HG03280 (cell line): ENCODE data around the gene USP40.

ENCODE experiments used
- ATAC-seq: cut with Tn5 transposase; IDR thresholded peaks from one replicate; pipeline ENCODE4 v1.9.1; 2021; ENCODE audit warnings: mild to moderate bottlenecking, moderate library complexity; ENCODE audit not compliant: unreplicated experiment

The USP40 gene

DNA sequence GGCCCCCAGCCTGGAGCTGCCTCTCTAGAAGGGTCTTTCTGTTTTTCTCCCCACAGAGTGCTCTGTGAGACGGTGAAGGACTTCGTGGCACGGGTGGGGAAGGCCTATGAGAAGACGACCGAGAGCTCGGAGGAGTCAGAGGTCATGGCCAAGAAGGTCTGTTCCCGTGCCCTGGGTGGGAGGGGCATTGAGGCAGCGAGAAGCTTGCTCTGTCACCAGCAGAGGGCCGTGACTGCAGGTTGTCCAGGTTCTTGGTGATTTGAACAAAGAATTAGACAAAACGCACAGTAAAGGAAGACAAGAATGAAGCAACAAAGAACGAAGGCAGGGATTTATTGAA is 118.4 kb downstream of the USP40 start:
- ATAC-seq, result no peak

DNA sequence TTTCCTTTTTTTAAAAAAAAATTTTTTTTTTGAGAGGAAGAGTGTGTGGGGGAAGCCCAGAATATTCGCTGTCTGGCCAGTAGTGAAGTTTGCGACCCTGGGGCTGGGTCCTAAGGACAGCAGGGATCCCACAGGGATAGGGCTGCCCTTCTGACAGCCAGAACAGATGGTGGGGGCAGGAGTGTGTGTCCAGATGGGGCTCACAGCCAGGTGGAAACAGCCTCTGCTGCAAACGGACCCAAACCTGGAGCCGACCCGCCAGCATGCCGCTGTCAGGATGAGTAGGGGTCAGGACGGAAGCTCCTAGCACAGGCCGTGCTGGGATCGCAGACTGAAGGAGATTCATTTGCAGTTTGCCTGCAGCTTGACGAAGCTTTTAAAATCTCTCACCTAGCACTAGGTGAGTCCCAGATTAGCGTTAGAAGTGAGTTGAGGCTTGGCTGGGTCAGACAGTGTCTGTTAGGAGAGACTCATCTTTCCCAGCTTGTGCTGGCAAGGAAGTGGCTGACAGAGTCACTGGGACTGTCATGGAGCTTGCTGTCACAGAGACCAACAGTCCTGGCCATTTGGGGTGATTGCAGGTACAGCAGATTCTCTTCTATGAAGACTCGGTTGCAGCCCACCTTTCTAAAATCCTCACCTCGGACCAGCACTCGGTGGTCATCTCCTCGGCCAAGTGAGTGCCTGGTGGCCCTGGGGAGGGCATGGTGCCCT is 118.9 kb downstream of the USP40 start:
- no peak for ATAC-seq

DNA sequence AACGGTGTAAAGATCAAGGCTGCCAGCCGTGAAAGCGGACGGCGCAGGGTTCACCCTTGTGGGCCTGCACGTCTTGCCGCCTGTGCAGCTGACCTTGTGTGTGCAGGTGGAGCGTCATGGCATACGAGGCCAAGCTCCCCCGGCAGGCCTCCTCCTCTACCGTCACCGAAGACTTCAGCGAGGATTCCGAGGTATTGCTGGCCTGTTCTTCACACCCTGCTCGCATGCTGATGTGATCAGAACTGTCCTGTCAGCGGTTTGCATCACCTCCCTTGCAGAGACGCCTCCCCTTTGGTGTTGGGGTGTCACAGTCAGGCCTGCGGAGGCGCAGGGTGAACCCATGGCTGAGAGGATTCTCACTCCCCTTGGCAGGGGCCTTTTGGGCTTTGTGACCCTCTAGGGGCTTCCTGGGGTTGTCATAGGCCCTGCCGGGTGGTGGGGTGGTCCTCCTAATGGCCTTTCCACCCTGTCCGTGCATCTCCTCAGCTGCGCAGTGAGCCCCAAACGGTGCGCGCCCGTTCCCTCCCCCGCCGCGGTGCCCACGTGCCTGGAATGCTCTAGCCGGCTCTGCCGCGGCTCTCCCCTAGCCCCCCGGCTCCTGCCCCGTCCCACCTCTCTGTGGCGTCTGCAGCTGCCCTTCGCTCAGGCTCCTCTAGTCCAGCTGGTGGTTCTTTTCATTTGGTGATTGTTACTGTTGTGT is 119.8 kb downstream of the USP40 start:
- no peak for ATAC-seq

DNA sequence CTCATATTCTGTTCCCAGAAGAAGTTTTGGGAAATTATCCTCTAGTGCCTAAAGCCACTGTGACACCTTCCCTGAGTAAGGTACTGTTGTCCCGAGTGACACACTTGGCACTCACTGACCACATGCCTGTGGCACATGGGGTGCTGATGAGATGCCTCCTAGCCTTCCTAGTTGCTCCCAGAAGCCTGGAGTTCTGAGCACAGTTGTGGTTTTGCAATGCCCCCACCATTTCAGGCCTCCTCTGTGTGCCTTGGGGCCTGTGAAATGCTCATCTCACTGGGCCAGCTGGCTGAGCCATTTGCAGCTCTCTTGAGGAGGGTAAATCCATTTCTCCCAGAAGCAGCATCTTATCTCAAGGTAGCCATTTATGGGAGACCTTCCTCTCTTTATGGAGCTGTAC is 120.5 kb downstream of the USP40 start:
- no peak for ATAC-seq

DNA sequence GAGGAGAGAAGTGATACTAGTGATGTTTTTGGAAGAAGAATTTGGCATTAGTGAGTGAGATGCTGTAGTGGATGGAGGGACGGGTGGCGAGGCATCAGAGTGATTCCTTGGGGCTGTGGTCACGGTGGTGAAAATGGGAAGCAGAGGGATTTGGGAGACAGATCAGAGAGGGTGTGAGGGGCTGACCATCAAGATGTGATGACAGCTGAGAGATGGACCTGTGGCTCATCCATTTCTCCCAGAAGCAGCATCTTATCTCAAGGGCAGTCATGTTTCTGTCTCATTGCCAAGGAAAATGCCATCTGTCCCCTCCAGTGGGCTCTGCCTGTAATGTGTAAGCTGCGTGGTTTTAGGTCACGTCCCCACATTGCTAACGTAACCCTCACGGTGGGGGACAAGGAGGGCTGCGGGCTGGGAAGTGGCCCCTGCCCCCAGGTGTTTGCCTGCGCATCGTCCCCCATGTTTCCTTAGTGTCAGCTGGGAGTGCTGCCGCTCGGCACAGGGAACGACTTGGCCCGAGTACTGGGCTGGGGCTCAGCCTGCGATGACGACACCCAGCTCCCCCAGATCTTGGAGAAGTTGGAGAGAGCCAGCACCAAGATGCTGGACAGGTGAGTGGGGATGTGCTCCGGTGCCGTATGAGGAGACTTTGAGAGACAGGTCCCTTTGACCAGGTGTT is 121.3 kb downstream of the USP40 start:
- ATAC-seq, result no peak

DNA sequence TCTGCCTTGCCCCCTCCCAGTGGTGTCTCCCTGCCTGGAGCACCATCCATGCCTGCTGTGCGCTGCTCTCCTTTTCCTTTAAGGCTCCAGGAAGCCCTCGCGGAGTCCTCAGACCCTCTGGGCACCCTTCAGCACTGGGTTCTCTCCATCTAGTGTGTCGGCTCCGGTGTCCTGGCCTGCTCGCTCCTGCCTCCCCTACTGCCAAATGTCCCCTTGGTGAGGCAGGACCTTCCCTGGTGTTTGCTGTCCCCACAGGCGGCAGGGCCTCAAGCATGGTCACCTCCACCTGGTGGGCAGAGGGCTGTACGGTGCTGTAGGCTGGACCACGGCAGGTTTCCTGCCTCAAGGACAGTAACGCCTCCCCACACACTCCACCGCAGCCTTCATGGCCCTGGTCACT is 122.1 kb downstream of the USP40 start:
- no peak for ATAC-seq

DNA sequence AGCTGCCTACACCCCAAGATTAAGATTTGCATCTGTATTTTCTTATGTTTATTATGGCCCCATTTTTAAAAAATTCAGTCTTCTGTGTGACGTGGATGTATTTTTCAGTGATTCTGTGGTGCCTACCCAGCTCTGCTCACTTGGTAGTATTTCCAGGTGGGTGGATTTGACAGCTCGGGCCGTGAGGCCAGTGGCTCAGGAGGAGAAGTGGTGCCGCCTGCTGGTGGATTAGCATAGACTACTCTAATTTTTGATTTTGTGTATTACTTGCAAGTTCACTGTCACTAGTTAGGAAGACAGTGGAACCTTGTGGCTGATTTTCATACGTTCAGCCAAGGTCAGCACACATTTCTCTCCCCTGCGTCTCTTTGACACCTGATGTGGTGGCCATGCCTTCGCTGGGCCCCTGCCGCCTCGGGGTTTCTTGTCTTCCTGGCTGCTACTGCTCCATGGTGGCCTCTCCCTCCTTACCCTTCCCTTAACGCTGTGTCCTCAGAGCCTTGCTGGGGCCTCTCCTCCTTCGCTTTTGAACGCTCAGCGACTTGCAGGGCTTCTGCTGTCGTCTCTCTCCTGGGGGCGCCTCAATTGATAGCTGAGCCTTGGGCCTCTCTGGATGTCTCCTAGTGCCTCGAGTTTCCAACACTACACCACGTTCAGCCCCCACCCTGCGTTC is 122.9 kb downstream of the USP40 start:
- ATAC-seq, result no peak

DNA sequence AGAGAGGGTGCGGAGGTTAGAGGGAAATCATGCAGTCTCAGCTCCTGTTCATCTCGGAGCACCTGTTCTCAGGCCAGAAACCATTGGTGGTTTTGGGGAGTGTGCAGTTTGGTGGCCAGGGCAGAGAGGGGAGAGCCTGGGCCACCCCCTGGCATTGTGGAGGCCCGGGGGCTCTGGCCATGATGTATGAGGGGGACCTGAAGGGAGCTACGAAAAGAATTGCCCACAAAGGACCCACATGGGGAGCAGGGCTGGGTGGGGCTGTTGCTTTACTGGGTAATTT is 124.6 kb downstream of the USP40 start:
- no peak for ATAC-seq

DNA sequence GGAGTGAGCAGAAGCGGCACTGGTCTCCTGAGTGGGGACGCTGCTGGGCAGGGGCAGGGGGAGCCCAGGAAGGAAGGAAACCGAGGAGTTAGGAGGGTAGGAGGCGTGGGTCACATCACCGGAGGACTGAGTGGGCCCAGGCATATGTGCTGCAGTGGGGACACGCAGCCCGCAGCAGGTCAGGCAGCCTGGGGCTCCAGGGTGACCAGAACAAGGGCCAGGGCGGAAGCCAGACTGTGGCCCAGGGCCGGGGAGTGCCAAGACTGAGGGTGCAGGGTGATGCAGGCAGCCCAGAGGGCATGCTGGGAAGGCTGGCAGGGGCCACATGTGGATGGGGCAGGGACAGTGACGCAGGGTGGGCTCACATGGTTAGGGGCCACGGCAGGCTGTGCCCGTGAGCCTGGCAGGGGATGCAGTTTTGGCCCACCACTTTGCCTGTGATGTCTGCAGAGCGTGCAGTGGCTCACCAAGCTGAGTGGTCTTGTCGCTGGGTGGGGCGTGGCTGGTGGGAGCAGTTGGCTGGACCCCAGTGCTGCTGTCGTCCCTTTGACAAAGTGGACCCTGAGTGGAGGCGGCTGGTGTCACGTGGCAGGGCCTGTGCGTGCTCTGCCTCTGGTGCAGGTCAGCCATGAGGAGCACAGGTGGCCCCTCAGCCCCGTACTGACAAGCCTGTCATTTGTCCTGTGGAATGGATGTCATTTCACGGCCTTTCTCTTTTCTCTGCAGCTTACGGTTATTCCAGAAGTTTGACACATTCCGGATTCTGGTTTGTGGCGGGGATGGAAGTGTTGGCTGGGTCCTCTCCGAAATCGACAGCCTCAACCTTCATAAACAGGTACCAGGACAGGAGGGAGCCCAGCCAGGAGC is 125.2 kb downstream of the USP40 start:
- no peak for ATAC-seq

DNA sequence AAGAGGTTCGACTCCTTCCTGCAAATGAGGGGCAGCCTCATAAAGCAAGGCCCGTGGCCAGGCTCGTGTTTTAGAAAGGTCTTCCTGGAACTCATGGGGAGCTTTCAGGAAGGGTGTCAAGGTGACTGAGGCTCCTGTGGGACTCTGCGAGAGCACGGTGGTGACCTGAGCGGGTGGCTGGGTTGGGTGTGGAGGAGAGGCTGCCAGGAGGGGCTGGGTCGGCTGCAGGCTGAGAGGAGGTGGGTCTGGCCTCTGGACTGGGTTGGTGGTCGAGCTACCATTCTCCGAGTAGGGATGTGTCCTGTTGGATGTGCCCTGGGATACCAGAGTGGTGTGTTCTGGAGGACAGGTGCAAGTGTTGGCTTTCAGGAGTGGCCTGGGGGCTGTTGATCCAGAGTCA is 125.9 kb downstream of the USP40 start:
- no peak for ATAC-seq

DNA sequence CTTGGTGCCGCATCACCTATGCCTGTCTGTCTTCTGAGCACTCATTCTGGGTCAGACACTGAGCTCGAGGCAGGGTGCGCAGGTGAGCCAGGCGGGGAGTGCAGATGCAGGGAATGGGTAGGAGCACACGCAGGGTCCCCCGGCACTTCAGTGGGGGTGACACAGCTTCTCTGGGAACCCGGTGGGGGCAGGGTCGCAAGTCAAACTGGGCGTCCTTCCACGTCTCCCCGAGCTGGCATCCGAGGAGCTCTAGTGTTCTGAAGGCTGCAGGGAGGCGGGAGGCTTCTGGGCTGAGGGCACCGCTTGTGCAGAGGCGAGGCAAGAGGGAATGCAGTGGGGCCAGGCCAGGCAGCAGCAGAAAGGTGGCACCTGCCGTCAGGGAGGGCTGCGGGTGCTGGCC is 126.3 kb downstream of the USP40 start:
- no peak for ATAC-seq

DNA sequence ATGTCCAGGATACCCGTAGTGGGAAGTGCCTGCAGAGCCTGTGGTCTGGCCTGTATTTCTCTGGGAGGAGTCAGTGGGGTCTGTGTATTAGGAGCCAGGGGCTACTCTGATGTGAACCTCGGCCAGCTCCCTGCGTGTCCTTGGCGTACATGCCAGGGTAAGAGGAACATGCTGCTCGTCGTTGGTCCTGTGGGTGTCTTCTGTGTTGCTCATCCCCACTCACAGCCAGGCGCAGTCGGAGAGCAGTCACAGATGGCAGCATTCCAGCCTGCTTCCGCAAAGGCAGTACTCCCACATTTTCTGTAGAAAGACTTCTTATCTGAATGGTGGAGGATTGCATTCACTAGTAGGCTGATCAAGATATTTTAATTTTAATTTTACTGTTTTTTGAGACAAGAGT is 127.4 kb downstream of the USP40 start:
- ATAC-seq, result no peak

DNA sequence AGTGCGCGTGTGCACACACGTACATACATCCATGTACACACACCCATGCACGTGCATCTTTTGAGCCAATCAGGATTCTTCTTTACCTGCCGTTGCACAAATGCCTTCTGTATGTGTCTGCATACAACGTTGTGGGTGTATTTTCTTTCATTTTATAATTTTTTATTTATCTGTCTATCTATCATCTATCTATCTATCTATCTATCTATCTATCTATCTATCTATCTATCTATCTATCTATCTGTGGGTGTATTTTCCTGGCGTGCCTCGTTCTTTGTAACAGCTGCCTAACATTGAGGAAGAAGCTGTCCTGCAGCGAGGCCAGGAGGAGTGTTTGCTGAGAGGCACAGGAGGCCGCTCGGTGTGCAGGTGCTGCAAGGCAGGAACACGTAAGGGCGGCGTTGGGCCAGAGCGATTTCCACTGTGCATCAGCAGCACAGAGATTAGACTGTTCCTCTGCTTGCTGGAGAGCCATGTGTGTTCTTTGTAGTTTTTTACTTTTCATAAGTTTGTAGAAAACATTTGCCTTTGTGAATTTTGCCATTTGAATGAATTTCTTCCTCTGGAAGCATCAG is 127.9 kb downstream of the USP40 start:
- no peak for ATAC-seq

DNA sequence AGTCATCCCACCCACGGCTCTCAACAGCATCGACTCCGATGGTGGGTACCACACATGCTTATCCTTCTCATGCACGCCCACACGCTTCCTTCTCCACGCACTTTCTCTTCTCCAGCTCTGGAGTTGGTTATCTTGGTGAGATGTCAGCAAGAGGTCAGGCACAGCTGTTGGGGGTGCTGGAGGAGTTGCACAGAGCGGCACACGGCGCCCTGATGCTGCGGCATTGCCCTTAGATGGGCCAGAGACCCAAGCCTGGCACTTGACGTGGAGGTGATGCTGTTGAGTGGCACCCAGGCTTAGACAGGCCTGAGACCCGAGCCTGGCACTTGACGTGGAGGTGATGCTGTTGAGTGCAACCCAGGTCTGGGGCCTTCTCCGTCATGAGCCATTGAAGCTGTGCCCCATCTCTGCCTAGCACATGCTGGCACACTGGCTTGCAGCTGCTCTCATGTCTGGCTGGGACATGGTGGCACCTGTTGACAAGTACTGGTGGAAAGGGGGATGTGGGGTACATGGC is 129.1 kb downstream of the USP40 start:
- ATAC-seq, result no peak

DNA sequence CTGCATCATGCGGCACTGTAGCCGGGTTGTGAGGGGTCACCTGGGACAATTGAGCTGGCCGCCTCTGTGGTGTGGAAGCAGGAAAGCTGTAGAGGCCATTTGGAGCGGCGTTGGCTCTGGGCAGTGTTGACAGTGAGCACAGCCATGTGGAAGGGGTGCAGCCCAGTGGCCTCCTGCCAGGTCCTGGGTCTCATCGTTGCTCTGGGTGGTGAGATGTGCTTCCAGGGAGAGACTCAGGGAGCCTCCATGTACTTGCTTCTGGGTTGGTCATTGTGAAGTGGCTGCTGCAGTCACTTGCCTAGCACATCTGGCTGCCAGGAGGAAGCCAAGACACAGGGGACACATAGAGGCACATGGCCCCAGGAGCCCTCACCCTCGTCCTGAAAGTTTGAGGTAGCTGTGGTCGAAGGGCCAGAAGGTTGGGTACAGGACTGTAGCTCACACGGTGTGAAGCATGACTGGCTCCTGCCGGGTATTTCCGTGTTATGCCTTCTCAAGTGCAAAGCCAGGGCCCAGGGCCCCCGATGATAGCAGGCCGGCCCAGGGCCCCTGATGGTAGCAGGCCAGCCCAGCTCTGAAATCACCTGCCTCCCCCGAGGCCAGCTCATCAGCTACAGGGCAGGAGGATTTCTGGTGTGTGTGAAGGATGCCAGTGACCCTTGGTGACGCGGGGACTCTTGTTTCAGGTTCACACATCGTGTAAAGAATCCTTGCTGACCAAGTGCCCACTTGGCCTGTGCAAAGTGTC is 129.7 kb downstream of the USP40 start:
- ATAC-seq, result no peak

DNA sequence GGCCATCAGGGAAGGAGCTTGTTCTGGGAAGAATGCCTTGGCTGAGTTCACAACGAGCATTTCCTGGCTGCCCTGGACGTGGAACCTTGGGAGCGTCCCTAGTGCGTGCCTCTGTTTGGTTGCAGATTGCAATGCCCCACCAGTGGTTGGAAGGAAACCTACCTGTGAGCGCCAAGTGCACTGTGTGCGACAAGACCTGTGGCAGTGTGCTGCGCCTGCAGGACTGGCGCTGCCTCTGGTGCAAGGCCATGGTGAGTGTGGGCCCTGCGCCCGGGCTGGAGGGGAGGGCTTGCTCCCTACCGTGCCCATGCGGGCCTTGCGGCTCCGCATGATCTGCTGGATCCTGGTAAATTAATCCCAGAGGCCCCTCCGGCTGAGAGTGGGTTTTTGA is 130.4 kb downstream of the USP40 start:
- ATAC-seq, result no peak

DNA sequence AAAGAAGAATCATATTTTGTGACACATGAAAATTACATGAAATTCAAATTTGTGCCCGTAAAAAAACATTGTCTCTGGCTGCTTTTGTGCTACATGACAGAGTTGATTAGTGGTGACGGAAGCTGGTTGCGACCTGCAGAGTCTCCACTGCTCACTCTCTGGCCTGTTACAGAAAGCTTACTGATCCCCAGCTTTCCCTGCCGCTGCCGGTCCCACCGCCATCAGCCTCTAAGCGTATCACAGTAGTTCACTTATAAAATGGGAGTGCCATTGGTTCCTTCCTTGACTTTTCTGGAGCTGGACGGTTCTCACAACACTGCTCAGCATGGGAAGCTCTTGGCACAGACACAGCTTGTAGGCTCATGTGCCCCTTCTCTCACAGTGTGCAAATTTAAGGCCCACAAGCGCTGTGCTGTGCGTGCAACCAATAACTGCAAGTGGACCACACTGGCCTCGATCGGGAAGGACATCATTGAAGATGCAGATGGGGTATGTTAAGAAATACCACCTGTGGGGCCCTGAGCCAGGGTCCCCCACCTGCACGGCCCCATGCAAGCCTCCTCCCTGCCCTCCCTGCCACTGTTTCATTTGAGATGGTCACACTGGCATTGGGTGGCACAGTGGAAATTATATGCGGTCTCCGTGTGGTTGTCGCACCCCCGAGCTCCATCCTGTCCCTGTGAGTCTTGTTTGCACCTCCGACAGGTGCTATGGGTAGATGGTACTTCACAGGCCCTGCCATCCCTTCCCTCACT is 131.0 kb downstream of the USP40 start:
- ATAC-seq, result no peak

DNA sequence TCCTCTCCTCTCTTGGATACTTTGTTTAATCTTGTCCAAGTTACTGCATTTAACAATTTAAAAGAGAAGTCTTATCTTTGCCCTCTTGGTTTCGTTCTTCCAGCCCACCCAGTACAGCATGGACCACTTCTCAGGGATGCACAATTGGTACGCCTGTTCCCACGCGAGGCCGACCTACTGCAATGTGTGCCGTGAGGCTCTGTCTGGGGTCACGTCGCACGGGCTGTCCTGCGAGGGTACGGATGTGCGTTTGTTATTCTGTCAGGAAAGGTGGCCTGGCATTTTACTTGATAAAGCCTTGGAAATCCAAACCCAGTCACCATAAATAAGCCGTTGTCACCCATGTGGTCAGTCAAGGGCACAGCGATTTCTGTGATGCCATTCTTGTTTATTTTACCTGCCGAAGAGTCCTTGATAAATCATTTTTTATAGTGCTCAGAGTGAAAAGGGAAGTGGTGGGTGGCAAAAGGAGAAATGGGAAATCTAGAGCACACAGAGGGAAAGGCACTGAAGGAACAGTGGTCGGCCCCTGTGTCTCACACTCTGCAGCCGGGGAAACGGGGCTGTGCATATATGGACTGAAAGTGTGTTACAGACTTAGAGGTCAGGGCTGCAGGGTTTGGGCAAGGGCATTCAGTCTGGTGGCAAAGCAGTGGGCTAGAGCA is 131.8 kb downstream of the USP40 start:
- ATAC-seq, result no peak

DNA sequence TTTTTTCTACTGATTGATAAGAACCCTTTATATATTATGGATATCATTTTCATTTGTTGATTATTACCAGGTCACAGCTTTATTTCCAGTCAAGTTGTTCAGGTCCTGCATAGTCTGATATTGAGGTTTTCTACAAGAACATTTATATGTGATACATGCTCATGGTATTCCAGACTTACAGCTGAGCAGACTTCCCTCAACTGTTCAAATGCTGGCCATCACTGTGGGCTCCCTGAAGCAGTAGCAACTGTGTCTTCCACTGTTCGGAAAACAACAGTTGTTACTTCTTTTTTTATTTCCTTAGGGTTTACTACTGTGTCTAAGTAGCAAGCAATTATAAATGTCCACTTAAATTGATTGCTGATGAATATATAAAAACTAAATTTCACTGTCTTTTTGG is 132.8 kb downstream of the USP40 start:
- no peak for ATAC-seq
